ENCODE measurements around the gene FUBP3. TPM values are rescaled to one million over a fixed set of nuclear protein-coding genes. Genes with fewer than 3 reads are reported as not detected.

FUBP3 gene
- total RNA-seq, 1 donor from 2014 or later, result 77.0 TPM

GRCh38 chr9:130635721-130636647, 56.6 kb downstream of the FUBP3 start:
- Mint-ChIP-seq H3K36me3 (peaks cover 9% of the 10 kb centered on the region), H3K4me1 (no peaks in the 10 kb centered on the region), H3K27me3 (ENCODE audit: low read depth) (no peaks in the 10 kb centered on the region), H3K4me3 (no peak overlapping the region), H3K9me3 (no peaks in the 10 kb centered on the region), H3K27ac (no peak overlapping the region)
- no peak for DNase-seq (ENCODE audit: low spot score in 2 of 2, unreplicated experiment in 2 of 2)
- no peak for TF ChIP-seq CTCF (IDR thresholded peaks at IDR 0.05; ENCODE audit: unreplicated experiment)

- H3K9me3 Mint-ChIP-seq, result no peaks in the 10 kb centered on the region
Observed at GRCh38 chr9:130636648-130637020, 57.3 kb downstream of the FUBP3 start.

GRCh38 chr9:130638284-130639123, 59.1 kb downstream of the FUBP3 start:
- no peak overlapping the region for H3K27ac Mint-ChIP-seq
- H3K9me3 Mint-ChIP-seq, result no peaks in the 10 kb centered on the region
- no peak overlapping the region for H3K4me3 Mint-ChIP-seq
- H3K36me3 Mint-ChIP-seq, result peaks cover 3% of the 10 kb centered on the region
- H3K4me1 Mint-ChIP-seq, result no peaks in the 10 kb centered on the region
- DNase-seq (ENCODE audit: low spot score in 2 of 2, unreplicated experiment in 2 of 2), result no peak
- no peak for TF ChIP-seq CTCF (IDR thresholded peaks at IDR 0.05; ENCODE audit: unreplicated experiment)
- H3K27me3 Mint-ChIP-seq (ENCODE audit: low read depth), result no peaks in the 10 kb centered on the region

More at GRCh38 chr9:130636648-130637020, 57.3 kb downstream of the FUBP3 start:
- peaks cover 9% of the 10 kb centered on the region for H3K36me3 Mint-ChIP-seq
- no peaks in the 10 kb centered on the region for H3K4me1 Mint-ChIP-seq
- H3K4me3 Mint-ChIP-seq, result no peak overlapping the region
- H3K27ac Mint-ChIP-seq, result no peak overlapping the region
- DNase-seq (ENCODE audit: low spot score in 2 of 2, unreplicated experiment in 2 of 2), result no peak
- H3K27me3 Mint-ChIP-seq (ENCODE audit: low read depth), result no peaks in the 10 kb centered on the region
- TF ChIP-seq CTCF (IDR thresholded peaks at IDR 0.05; ENCODE audit: unreplicated experiment), result no peak

GRCh38 chr9:130639124-130639765, 59.9 kb downstream of the FUBP3 start:
- H3K27ac Mint-ChIP-seq, result no peak overlapping the region
- H3K27me3 Mint-ChIP-seq (ENCODE audit: low read depth), result no peaks in the 10 kb centered on the region
- no peak for TF ChIP-seq CTCF (IDR thresholded peaks at IDR 0.05; ENCODE audit: unreplicated experiment)
- no peak overlapping the region for H3K4me3 Mint-ChIP-seq
- DNase-seq (ENCODE audit: low spot score in 2 of 2, unreplicated experiment in 2 of 2), result no peak
- H3K36me3 Mint-ChIP-seq, result peaks cover 3% of the 10 kb centered on the region
- no peaks in the 10 kb centered on the region for H3K4me1 Mint-ChIP-seq
- H3K9me3 Mint-ChIP-seq, result no peaks in the 10 kb centered on the region

GRCh38 chr9:130639866-130640555, 60.6 kb downstream of the FUBP3 start:
- Mint-ChIP-seq H3K4me1 (no peaks in the 10 kb centered on the region), H3K9me3 (no peaks in the 10 kb centered on the region), H3K27me3 (ENCODE audit: low read depth) (no peaks in the 10 kb centered on the region), H3K4me3 (no peak overlapping the region), H3K27ac (no peak overlapping the region), H3K36me3 (no peaks in the 10 kb centered on the region)
- no peak for TF ChIP-seq CTCF (IDR thresholded peaks at IDR 0.05; ENCODE audit: unreplicated experiment)
- no peak for DNase-seq (ENCODE audit: low spot score in 2 of 2, unreplicated experiment in 2 of 2)
